ENCODE measurements around the gene PBX4. TPM values are rescaled to one million over a fixed set of nuclear protein-coding genes. Genes with fewer than 3 reads are reported as not detected.
A peak's percentile ranks its signal among the peaks of the same experiment; 100 is the strongest.

PBX4 gene
- total and polyA plus RNA-seq, 2 experiments from 2014 or later = 0.32 to 0.63 TPM

- H3F3A ChIP-seq (ENCODE audit: insufficient read depth) = peaks cover 8% of the 10 kb centered on the region
- no peak overlapping the region for H3K9ac ChIP-seq
- in situ Hi-C loops (cut with MboI) = no loop called here
- no peak overlapping the region for H3K27ac ChIP-seq
- 91 to 95% methylated on average over 25 to 29 of the region's 29 CpGs for WGBS, 2 experiments (ENCODE audit: low coverage in 1 of 2, low lambda C conversion rate in 2 of 2, missing lambda C conversion rate in 2 of 2)
- H4K20me1 ChIP-seq (ENCODE audit: insufficient read depth) = no peaks in the 10 kb centered on the region
- no peak overlapping the region for H3K4me3 ChIP-seq
- H3K27me3 ChIP-seq (replicated peaks; ENCODE audit: insufficient read depth) = no peaks in the 10 kb centered on the region
- H3K4me2 ChIP-seq (ENCODE audit: unreplicated experiment) = no peak overlapping the region
- H3K79me2 ChIP-seq (ENCODE audit: insufficient read depth) = no peaks in the 10 kb centered on the region
- no peak for TF ChIP-seq EZH2 (IDR thresholded peaks at IDR 0.05; ENCODE audit: insufficient read depth, poor library complexity, severe bottlenecking)
- TF ChIP-seq EZH2phosphoT487 (IDR thresholded peaks at IDR 0.05; ENCODE audit: insufficient read depth, low read depth) = no peak
- H3K36me3 ChIP-seq (ENCODE audit: low read depth) = no peaks in the 10 kb centered on the region; the same call in 1 of the 2 replicates
- no peaks in the 10 kb centered on the region for H3K4me1 ChIP-seq (ENCODE audit: insufficient read depth)
- no peak overlapping the region for H2AFZ ChIP-seq
- no peaks in the 10 kb centered on the region for H3K9me2 ChIP-seq (ENCODE audit: insufficient read depth)
- H3K9me3 ChIP-seq (ENCODE audit: low read depth) = no peaks in the 10 kb centered on the region
- no peak for DNase-seq
Observed at GRCh38 chr19:19647037-19647835, 28.7 kb upstream of the PBX4 start.

GRCh38 chr19:19645233-19645870 is 26.9 kb upstream of the PBX4 start:
- in situ Hi-C loops (cut with MboI) = no loop called here
- H4K20me1 ChIP-seq (ENCODE audit: insufficient read depth) = no peaks in the 10 kb centered on the region
- WGBS, 2 experiments (ENCODE audit: low coverage in 1 of 2, low lambda C conversion rate in 2 of 2, missing lambda C conversion rate in 2 of 2) = 94 to 96% methylated on average over 16 to 17 of the region's 17 CpGs

DNA sequence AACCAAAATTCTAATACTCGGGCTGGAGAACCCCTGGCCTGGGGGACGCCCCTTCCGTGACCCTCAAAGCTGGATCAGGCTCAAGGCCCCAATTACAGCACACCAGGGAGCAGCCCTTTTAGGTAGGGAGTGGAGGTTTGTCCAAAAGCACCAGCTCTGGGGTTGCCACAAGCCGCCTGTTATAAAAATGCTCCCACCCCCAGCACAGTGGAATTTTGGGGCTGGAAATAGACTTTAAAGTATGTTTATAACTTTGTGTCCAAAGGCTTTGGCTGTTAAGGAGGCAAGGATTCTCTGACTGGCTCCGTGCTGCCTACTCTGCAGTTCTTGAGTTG is 25.5 kb upstream of the PBX4 start:
- Histone ChIP-seq H3K4me3 (peak overlapping the region; percentile 94), H3K9me2 (ENCODE audit: insufficient read depth) (no peaks in the 10 kb centered on the region), H3K36me3 (ENCODE audit: low read depth) (no peaks in the 10 kb centered on the region; the same call in 1 of the 2 replicates), H3K4me2 (ENCODE audit: unreplicated experiment) (peak overlapping the region; percentile 100), H3K79me2 (ENCODE audit: insufficient read depth) (no peaks in the 10 kb centered on the region), H3K9me3 (ENCODE audit: low read depth) (no peaks in the 10 kb centered on the region), H3K9ac (no peak overlapping the region), H2AFZ (peak overlapping the region; percentile 89; the same call in 1 of the 2 replicates), H3K27ac (no peak overlapping the region), H3K27me3 (replicated peaks; ENCODE audit: insufficient read depth) (no peaks in the 10 kb centered on the region), H3F3A (ENCODE audit: insufficient read depth) (peaks cover 8% of the 10 kb centered on the region), H3K4me1 (ENCODE audit: insufficient read depth) (no peaks in the 10 kb centered on the region), H4K20me1 (ENCODE audit: insufficient read depth) (no peaks in the 10 kb centered on the region)
- no peak for TF ChIP-seq EZH2 (IDR thresholded peaks at IDR 0.05; ENCODE audit: insufficient read depth, poor library complexity, severe bottlenecking)
- no peak for TF ChIP-seq EZH2phosphoT487 (IDR thresholded peaks at IDR 0.05; ENCODE audit: insufficient read depth, low read depth)
- in situ Hi-C loops (cut with MboI) = loop anchor here (5.0 kb wide), 1 partner anchor 107 kb away; the partner anchor contains the start of gene CILP2
- no peak for DNase-seq
- 23% methylated on average over 5 of the region's 5 CpGs for WGBS, 2 experiments (ENCODE audit: low coverage in 1 of 2, low lambda C conversion rate in 2 of 2, missing lambda C conversion rate in 2 of 2)

More at GRCh38 chr19:19645233-19645870, 26.9 kb upstream of the PBX4 start:
- Histone ChIP-seq H3K9me2 (ENCODE audit: insufficient read depth) (no peaks in the 10 kb centered on the region), H3K4me3 (no peak overlapping the region), H3K79me2 (ENCODE audit: insufficient read depth) (no peaks in the 10 kb centered on the region), H3F3A (ENCODE audit: insufficient read depth) (peaks cover 8% of the 10 kb centered on the region), H3K4me1 (ENCODE audit: insufficient read depth) (no peaks in the 10 kb centered on the region), H3K9ac (no peak overlapping the region), H2AFZ (no peak overlapping the region), H3K27me3 (replicated peaks; ENCODE audit: insufficient read depth) (no peaks in the 10 kb centered on the region), H3K27ac (no peak overlapping the region), H3K36me3 (ENCODE audit: low read depth) (no peaks in the 10 kb centered on the region; the same call in 1 of the 2 replicates), H3K9me3 (ENCODE audit: low read depth) (no peaks in the 10 kb centered on the region), H3K4me2 (ENCODE audit: unreplicated experiment) (no peak overlapping the region)
- no peak for DNase-seq
- TF ChIP-seq EZH2 (IDR thresholded peaks at IDR 0.05; ENCODE audit: insufficient read depth, poor library complexity, severe bottlenecking) = no peak
- TF ChIP-seq EZH2phosphoT487 (IDR thresholded peaks at IDR 0.05; ENCODE audit: insufficient read depth, low read depth) = no peak

- Histone ChIP-seq H3K4me1 (ENCODE audit: insufficient read depth) (no peaks in the 10 kb centered on the region), H3K9me2 (ENCODE audit: insufficient read depth) (no peaks in the 10 kb centered on the region), H2AFZ (peak within 1 kb of the TSS; percentile 89), H3K4me2 (ENCODE audit: unreplicated experiment) (peak within 1 kb of the TSS; percentile 100), H3K79me2 (ENCODE audit: insufficient read depth) (no peaks in the 10 kb centered on the region), H4K20me1 (ENCODE audit: insufficient read depth) (no peaks in the 10 kb centered on the region), H3K36me3 (ENCODE audit: low read depth) (no peaks in the 10 kb centered on the region; the same call in 1 of the 2 replicates), H3K9me3 (ENCODE audit: low read depth) (no peaks in the 10 kb centered on the region), H3K27ac (no peak within 1 kb of the TSS), H3K9ac (peak within 1 kb of the TSS; percentile 85), H3K27me3 (replicated peaks; ENCODE audit: insufficient read depth) (no peaks in the 10 kb centered on the region), H3F3A (ENCODE audit: insufficient read depth) (peaks cover 8% of the 10 kb centered on the region), H3K4me3 (peak within 1 kb of the TSS; percentile 94)
- TF ChIP-seq EZH2 (IDR thresholded peaks at IDR 0.05; ENCODE audit: insufficient read depth, poor library complexity, severe bottlenecking) (no peak), EZH2phosphoT487 (IDR thresholded peaks at IDR 0.05; ENCODE audit: insufficient read depth, low read depth) (no peak)
- in situ Hi-C loops (cut with MboI) = loop anchor here (5.0 kb wide), 1 partner anchor 106 kb away; the partner anchor contains the start of gene CILP2
- 0 to 4% methylated on average over 27 to 50 of the region's 50 CpGs for WGBS, 2 experiments (ENCODE audit: low coverage in 1 of 2, low lambda C conversion rate in 2 of 2, missing lambda C conversion rate in 2 of 2)
- DNase-seq = peak; percentile 71
Observed at GRCh38 chr19:19643158-19644053, 24.9 kb upstream of the PBX4 start, which contains the start of gene GMIP. TSS of gene GMIP (minus strand) at chr19:19643657. CDS start at chr19:19643529, 128 bp downstream.
